GM19467 (cell line): Measurements from ENCODE around the gene BTD.

ENCODE experiments used
- ATAC-seq: cut with Tn5 transposase; IDR thresholded peaks from one replicate; pipeline ENCODE4 v1.9.1; 2021; ENCODE audit warnings: mild to moderate bottlenecking, moderate library complexity; ENCODE audit not compliant: unreplicated experiment

The BTD gene

DNA sequence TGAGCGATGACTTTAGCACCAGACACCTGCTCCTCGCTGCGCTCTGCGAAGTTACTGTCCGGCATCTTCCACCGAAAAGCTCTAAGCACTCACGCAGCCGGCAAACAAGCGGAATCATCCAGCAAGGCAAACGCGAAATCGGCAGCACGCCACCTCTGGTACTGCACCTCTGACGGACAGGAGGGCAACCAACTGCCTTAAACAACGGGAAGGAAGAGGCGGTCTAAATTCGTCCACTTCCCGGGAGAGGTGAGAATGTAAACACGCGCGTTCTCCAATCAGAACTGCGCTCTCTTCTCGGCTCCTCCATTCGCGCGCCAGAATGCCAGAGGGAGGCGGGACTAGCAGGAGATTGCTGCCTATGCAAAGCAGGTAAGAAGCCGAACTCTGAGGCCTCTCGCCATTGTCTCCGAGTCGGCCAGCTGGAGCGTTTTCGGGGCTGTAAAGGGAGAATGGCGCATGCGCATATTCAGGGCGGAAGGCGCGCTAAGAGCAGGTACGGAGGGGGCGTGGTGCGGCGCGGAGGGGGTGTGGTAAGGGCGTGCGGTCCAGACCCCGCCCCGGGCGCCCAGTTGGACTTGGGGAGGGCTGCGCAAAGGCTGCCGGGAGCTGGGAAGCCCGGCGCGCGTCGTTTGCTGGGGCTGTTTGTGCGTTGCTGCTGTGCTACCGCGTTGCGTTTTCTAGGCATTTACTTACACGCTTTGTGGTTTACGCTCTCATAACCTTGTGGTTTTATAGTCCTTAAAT lies at the start of gene BTD, which contains the start of gene HACL1:
Gene BTD, plus strand, starts transcription at position 347 of the 747 bp plus-strand sequence. CDS start 33,695 bp downstream, outside the sequence.
Gene HACL1, minus strand, starts transcription at position 171 of the 747 bp plus-strand sequence. Its CDS starts 106 bp downstream, at position 65.
- ATAC-seq, result peak; percentile 91

GRCh38 chr3:15551902-15552301 lies 49.6 kb upstream of the BTD start:
- ATAC-seq, result no peak

GRCh38 chr3:15553749-15554148 lies 47.8 kb upstream of the BTD start:
- no peak for ATAC-seq

- ATAC-seq, result peak; percentile 74
Measured at GRCh38 chr3:15556512-15556911, 45.0 kb upstream of the BTD start.

DNA sequence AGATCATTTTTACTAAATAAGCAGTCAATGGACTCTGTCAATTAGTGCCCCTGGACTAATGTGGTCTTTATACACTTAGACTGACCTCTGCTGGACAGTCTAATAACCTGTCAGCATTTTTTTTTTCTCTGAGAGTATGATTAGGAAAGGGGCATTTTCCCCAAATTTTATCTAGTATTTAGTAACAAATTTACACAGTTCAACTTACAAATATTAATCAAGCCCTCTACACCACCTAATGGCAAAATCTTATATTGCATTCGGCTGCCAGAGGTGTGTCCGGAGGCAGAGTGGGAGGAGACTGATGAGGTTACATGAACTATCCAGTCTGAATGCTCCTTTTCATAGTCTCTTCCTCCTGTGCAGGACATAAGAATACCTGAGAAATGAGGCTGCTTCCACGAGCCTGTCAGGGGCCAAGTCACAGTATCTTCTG lies 44.0 kb upstream of the BTD start:
- ATAC-seq, result no peak

- ATAC-seq, result no peak
Measured at GRCh38 chr3:15558581-15558980, 43.0 kb upstream of the BTD start.

DNA sequence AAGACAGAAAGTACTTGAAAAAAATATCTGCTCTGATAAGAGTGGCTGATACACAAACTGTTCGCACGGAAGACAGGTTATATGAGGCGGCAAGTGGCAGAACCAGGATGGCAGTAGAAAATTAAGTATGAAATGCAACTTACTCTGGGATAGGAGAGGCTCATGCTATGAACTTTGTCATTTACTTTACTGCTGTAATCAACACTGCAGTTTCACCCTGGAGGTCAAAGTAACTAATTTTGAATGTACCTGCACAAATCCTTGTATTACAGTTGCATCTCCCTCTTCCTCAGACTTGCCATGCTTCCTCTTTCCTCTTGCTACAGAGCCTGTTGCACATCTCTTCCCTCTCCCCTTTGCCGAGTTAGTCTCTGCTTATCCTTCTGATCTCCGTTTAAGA lies 39.0 kb upstream of the BTD start:
- no peak for ATAC-seq

- ATAC-seq, result no peak
Measured at GRCh38 chr3:15563190-15563589, 38.4 kb upstream of the BTD start.

DNA sequence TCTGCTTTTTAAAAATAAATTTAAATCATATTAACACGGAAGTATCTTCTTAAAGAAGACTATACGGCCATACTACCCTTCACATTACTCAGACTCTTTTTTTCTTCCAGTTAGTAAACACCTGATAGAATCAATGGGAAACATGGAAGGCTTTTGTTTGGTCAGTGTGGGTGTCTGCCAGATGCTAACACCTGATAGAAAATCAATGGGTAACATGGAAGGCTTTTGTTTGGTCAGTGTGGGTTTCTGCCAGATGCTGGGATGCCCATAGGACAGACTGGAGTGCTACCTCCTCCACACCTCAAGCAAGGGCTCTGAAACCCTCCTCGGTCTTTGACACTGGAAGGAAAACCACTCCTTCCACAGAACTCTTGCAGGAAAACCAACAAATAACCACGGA lies 29.4 kb upstream of the BTD start:
- no peak for ATAC-seq

DNA sequence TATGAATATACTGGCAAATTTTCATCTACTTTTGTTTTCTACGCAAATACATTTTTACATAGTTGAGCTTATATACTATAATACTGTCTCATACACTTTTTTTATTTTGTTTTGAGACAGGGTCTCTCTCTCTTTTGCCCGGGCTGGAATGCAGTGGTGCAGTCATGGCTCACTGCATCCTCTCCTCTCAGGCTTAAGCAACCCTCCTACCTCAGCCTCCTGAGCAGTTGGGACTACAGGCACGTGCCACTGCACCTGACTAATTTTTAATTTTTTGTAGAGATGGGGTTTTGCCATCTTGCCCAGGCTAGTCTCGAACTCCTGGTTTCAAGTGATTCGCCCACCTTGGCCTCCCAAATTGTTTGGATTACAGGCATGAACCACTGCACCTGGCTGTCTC lies 26.1 kb upstream of the BTD start:
- ATAC-seq, result no peak

DNA sequence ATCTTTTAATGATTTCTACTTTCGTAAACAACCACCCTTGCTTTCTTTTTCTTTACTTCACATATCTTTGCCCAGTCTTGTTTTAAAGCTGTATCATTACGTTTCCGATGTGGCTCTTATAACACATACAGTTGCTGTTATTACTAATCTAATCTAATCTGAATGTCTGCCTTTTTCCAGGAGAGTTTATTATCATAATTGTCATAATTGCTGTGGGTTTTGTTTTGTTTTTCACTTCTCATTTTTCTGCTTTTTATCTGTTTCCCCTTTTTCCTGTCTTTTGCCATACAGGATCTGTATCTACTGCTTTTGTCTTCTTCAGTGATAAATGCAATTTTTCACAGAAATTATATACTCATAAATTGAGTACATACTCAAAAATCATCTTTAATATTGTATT lies 25.1 kb upstream of the BTD start:
- no peak for ATAC-seq

DNA sequence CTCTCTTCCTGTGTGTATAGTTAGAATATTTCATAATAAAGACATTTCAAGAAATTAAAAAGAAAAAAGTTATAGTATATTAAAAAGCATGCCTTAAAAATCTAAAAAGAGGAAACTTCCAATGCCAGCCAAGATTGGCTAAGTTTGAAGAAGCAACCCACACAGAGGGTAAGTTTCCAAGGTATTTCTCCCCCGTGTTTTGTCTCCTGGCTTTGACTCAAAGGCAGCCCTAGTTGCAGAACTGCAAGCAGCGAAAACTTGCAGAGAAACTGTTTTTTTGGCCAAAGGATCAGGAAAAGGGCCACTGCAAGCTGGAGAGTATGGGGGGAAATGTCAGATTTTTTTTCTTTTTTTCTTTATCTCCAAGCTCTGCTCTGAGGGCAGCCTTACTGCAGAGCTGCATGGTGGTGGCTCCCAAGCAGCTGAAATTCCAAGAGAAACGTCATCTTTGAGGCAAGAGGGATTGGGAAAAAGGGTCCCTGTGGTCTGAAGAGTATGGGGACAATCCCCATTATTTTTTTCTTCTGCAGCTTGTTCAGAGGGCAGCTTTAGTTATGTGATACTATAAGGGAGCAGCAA lies 23.2 kb upstream of the BTD start:
- no peak for ATAC-seq

GRCh38 chr3:15579051-15579450 lies 22.5 kb upstream of the BTD start:
- no peak for ATAC-seq

- ATAC-seq, result no peak
Measured at GRCh38 chr3:15581471-15582394, 19.8 kb upstream of the BTD start.

GRCh38 chr3:15585111-15585845 lies 16.3 kb upstream of the BTD start:
- ATAC-seq, result no peak

GRCh38 chr3:15591242-15591641 lies 10.3 kb upstream of the BTD start:
- no peak for ATAC-seq

- no peak for ATAC-seq
Measured at GRCh38 chr3:15591928-15592327, 9.6 kb upstream of the BTD start.

GRCh38 chr3:15592968-15593367 lies 8.6 kb upstream of the BTD start:
- no peak for ATAC-seq

GRCh38 chr3:15595955-15596354 lies 5.6 kb upstream of the BTD start:
- no peak for ATAC-seq

- ATAC-seq, result peak; percentile 15
Measured at GRCh38 chr3:15601046-15601398, 523 bp upstream of the BTD start.

GRCh38 chr3:15602146-15602536 lies 596 bp downstream of the BTD start:
- ATAC-seq, result peak; percentile 13
